Measurements from ENCODE around the gene CWC27. TPM values are rescaled to one million over a fixed set of nuclear protein-coding genes. Genes with fewer than 3 reads are reported as not detected.
A peak's percentile ranks its signal among the peaks of the same experiment; 100 is the strongest.

Gene CWC27
- total RNA-seq, 1 experiment from 2014 or later = 42.7 TPM

DNA sequence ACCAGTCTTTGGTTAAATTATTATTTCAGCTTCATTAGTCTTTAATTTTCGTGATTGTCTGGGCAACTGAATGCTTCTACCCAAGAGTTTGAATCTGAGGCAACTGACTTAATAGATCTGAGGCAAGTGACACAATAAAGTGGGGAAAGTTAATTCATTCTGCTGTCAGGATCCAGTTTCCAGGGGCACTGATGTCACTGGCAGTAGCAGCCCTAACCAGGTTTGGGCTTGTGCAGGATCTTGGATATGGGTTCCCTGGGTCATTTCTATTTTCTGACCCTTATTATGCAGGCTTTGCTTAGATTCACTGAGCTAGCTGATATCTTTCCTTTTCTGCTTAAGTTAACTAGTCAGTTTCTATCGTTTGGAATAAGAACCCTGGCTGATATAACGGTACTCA, 9.8 kb upstream of the CWC27 start (continued):
- TF ChIP-seq, protein P1, sequence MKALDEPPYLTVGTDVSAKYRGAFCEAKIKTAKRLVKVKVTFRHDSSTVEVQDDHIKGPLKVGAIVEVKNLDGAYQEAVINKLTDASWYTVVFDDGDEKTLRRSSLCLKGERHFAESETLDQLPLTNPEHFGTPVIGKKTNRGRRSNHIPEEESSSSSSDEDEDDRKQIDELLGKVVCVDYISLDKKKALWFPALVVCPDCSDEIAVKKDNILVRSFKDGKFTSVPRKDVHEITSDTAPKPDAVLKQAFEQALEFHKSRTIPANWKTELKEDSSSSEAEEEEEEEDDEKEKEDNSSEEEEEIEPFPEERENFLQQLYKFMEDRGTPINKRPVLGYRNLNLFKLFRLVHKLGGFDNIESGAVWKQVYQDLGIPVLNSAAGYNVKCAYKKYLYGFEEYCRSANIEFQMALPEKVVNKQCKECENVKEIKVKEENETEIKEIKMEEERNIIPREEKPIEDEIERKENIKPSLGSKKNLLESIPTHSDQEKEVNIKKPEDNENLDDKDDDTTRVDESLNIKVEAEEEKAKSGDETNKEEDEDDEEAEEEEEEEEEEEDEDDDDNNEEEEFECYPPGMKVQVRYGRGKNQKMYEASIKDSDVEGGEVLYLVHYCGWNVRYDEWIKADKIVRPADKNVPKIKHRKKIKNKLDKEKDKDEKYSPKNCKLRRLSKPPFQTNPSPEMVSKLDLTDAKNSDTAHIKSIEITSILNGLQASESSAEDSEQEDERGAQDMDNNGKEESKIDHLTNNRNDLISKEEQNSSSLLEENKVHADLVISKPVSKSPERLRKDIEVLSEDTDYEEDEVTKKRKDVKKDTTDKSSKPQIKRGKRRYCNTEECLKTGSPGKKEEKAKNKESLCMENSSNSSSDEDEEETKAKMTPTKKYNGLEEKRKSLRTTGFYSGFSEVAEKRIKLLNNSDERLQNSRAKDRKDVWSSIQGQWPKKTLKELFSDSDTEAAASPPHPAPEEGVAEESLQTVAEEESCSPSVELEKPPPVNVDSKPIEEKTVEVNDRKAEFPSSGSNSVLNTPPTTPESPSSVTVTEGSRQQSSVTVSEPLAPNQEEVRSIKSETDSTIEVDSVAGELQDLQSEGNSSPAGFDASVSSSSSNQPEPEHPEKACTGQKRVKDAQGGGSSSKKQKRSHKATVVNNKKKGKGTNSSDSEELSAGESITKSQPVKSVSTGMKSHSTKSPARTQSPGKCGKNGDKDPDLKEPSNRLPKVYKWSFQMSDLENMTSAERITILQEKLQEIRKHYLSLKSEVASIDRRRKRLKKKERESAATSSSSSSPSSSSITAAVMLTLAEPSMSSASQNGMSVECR (CRISPR knock-in tag; IDR thresholded peaks at IDR 0.05; ENCODE audit: borderline replicate concordance) = no peak

DNA sequence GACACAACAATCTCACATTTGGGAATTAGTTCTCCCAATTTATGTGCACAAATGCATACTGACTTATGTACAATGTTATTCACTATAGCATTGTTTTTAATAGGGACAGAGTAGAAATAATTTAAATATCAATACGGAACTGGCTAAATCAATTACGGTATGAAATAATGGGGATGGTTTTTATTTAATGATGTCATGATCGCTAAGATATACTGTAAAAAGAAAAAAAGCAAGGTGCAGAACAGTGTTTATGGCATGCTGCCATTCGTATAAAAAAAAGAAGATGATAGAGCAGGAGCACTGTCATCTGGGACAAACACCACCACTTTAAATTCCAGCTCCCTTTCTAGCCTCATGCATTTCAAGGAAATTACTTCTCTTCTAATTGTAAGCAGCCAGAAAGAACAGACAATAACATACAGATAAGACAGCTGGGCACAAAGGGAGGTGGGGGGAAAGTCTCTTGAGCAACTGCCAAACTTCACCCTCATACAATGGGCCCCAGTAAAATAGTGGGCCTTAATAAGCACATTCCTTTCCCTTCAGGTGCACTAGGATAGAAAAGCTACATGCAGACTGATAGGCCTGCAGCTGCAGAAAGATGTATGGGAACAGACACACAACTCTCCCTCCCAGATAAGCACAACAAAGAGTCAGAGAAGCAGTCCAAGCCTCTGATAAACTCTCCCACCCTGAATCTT, 8.6 kb upstream of the CWC27 start:
- H3K4me3 Mint-ChIP-seq = no peak overlapping the region
- CTCF ChIA-PET = no interaction called here
- peaks cover 23% of the 10 kb centered on the region for H3K4me1 Mint-ChIP-seq
- H3K36me3 Mint-ChIP-seq = peaks cover 10% of the 10 kb centered on the region
- POLR2A ChIA-PET = no interaction called here
- ATAC-seq (peak; percentile 58; the same call in 1 of the 2 replicates), DNase-seq (ENCODE audit: low spot score) (no peak)
- no peak for TF ChIP-seq ZNF121 (CRISPR knock-in tag; IDR thresholded peaks at IDR 0.05)
- no peaks in the 10 kb centered on the region for H3K9me3 Mint-ChIP-seq
- peak overlapping the region; percentile 73 for H3K27ac Mint-ChIP-seq
- no peaks in the 10 kb centered on the region for H3K27me3 Mint-ChIP-seq (ENCODE audit: low read depth)

DNA sequence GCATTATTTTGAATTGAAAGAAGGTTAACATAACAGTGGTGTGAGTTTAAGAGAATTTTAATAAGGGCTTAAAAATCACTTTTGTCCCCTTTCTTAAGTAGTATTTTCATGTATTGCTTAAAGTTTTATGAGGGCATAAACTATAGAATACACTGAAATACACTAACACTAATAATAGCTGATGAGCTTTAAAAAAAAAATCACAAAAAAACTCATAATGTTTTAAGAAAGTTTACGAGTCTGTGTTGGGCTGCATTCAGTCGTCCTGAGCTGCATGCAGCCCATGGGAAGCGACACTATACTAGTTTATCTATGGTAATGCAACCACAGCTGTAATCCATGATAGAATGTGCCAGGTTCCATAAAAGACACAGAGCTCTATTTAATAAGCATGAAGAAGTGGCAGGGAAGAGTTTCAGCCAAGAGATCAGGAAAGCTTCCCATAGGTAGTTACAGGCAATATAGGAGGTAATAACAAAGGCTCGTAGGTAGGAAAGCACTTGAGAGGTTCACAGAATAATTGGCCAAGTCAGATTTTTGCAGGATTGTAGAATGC, 4.7 kb upstream of the CWC27 start:
- Mint-ChIP-seq H3K36me3 (peaks cover 11% of the 10 kb centered on the region), H3K4me3 (no peak overlapping the region), H3K27ac (no peak overlapping the region), H3K4me1 (peaks cover 33% of the 10 kb centered on the region), H3K9me3 (no peaks in the 10 kb centered on the region), H3K27me3 (ENCODE audit: low read depth) (no peaks in the 10 kb centered on the region)
- POLR2A ChIA-PET = no interaction called here
- ATAC-seq (no peak), DNase-seq (ENCODE audit: low spot score) (no peak)
- TF ChIP-seq NR1H2 (CRISPR knock-in tag; IDR thresholded peaks at IDR 0.05) (no peak), ZNF138 (CRISPR knock-in tag; conservative IDR thresholded peaks at IDR 0.05) (no peak), JUN (CRISPR knock-in tag; IDR thresholded peaks at IDR 0.05) (no peak), FOXP1 (CRISPR knock-in tag; IDR thresholded peaks at IDR 0.05; ENCODE audit: borderline replicate concordance) (no peak), SMAD3 (CRISPR knock-in tag; IDR thresholded peaks at IDR 0.05; ENCODE audit: borderline replicate concordance) (no peak)
- TF ChIP-seq, protein P2, sequence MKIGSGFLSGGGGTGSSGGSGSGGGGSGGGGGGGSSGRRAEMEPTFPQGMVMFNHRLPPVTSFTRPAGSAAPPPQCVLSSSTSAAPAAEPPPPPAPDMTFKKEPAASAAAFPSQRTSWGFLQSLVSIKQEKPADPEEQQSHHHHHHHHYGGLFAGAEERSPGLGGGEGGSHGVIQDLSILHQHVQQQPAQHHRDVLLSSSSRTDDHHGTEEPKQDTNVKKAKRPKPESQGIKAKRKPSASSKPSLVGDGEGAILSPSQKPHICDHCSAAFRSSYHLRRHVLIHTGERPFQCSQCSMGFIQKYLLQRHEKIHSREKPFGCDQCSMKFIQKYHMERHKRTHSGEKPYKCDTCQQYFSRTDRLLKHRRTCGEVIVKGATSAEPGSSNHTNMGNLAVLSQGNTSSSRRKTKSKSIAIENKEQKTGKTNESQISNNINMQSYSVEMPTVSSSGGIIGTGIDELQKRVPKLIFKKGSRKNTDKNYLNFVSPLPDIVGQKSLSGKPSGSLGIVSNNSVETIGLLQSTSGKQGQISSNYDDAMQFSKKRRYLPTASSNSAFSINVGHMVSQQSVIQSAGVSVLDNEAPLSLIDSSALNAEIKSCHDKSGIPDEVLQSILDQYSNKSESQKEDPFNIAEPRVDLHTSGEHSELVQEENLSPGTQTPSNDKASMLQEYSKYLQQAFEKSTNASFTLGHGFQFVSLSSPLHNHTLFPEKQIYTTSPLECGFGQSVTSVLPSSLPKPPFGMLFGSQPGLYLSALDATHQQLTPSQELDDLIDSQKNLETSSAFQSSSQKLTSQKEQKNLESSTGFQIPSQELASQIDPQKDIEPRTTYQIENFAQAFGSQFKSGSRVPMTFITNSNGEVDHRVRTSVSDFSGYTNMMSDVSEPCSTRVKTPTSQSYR (CRISPR knock-in tag; IDR thresholded peaks at IDR 0.05) = no peak
- TF ChIP-seq, protein P3, sequence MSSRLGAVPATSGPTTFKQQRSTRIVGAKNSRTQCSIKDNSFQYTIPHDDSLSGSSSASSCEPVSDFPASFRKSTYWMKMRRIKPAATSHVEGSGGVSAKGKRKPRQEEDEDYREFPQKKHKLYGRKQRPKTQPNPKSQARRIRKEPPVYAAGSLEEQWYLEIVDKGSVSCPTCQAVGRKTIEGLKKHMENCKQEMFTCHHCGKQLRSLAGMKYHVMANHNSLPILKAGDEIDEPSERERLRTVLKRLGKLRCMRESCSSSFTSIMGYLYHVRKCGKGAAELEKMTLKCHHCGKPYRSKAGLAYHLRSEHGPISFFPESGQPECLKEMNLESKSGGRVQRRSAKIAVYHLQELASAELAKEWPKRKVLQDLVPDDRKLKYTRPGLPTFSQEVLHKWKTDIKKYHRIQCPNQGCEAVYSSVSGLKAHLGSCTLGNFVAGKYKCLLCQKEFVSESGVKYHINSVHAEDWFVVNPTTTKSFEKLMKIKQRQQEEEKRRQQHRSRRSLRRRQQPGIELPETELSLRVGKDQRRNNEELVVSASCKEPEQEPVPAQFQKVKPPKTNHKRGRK (CRISPR knock-in tag; IDR thresholded peaks at IDR 0.05; ENCODE audit: borderline replicate concordance) = no peak
- TF ChIP-seq, protein P4, sequence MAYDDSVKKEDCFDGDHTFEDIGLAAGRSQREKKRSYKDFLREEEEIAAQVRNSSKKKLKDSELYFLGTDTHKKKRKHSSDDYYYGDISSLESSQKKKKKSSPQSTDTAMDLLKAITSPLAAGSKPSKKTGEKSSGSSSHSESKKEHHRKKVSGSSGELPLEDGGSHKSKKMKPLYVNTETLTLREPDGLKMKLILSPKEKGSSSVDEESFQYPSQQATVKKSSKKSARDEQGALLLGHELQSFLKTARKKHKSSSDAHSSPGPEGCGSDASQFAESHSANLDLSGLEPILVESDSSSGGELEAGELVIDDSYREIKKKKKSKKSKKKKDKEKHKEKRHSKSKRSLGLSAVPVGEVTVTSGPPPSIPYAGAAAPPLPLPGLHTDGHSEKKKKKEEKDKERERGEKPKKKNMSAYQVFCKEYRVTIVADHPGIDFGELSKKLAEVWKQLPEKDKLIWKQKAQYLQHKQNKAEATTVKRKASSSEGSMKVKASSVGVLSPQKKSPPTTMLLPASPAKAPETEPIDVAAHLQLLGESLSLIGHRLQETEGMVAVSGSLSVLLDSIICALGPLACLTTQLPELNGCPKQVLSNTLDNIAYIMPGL (CRISPR knock-in tag; IDR thresholded peaks at IDR 0.05) = no peak
- TF ChIP-seq, protein P5, sequence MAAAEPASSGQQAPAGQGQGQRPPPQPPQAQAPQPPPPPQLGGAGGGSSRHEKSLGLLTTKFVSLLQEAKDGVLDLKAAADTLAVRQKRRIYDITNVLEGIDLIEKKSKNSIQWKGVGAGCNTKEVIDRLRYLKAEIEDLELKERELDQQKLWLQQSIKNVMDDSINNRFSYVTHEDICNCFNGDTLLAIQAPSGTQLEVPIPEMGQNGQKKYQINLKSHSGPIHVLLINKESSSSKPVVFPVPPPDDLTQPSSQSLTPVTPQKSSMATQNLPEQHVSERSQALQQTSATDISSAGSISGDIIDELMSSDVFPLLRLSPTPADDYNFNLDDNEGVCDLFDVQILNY (CRISPR knock-in tag; IDR thresholded peaks at IDR 0.05) = no peak
- TF ChIP-seq, protein P6, sequence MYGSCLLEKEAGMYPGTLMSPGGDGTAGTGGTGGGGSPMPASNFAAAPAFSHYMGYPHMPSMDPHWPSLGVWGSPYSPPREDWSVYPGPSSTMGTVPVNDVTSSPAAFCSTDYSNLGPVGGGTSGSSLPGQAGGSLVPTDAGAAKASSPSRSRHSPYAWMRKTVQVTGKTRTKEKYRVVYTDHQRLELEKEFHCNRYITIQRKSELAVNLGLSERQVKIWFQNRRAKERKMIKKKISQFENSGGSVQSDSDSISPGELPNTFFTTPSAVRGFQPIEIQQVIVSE (CRISPR knock-in tag; IDR thresholded peaks at IDR 0.05; ENCODE audit: borderline replicate concordance) = no peak
- CTCF ChIA-PET = no interaction called here

Measured in WTC11 (cell line).